BE2C (cell line): ENCODE results near the gene KCNG4.

Experiments
- DNase-seq: peaks from one replicate; pipeline ENCODE4 v3.0.0-alpha.2; 2020
- H3K27me3 ChIP-seq: fragments of 250-450 bp; sonication (Bioruptor Pico); 2 replicates; pipeline ENCODE4 v1.5.1; 2020; ENCODE audit warnings: mild to moderate bottlenecking
- H3K36me3 ChIP-seq: fragments of 250-450 bp; sonication (Bioruptor Pico); 2 replicates; pipeline ENCODE4 v1.5.1; 2020; ENCODE audit warnings: mild to moderate bottlenecking
- H3K4me1 ChIP-seq: fragments of 250-450 bp; sonication (Bioruptor Pico); 2 replicates; pipeline ENCODE4 v1.5.1; 2020
- H3K4me3 ChIP-seq: 2 replicates; pipeline ENCODE4 v1.5.1; 2011; ENCODE audit warnings: low read depth, low read length
- H3K9me3 ChIP-seq: fragments of 250-450 bp; sonication (Bioruptor Pico); 2 replicates; pipeline ENCODE4 v1.5.1; 2020
- CTCF ChIP-seq: IDR thresholded peaks from 2 replicates; pipeline ENCODE4 v1.5.1; 2012; ENCODE audit warnings: mild to moderate bottlenecking, low read depth, low read length

Gene KCNG4

GRCh38 chr16:84236671-84237070 lies 3.1 kb downstream of the KCNG4 start:
- DNase-seq, result no peak
- no peaks in the 10 kb centered on the region for H3K36me3 ChIP-seq
- no peaks in the 10 kb centered on the region for H3K9me3 ChIP-seq
- H3K27me3 ChIP-seq, result no peaks in the 10 kb centered on the region
- peaks cover 18% of the 10 kb centered on the region for H3K4me1 ChIP-seq
- no peak overlapping the region for H3K4me3 ChIP-seq
- no peak for TF ChIP-seq CTCF

- Histone ChIP-seq H3K9me3 (no peaks in the 10 kb centered on the region), H3K4me1 (peaks cover 11% of the 10 kb centered on the region; the same call in 1 of the 2 replicates), H3K4me3 (peak overlapping the region; percentile 33), H3K27me3 (no peaks in the 10 kb centered on the region), H3K36me3 (no peaks in the 10 kb centered on the region)
- peak; percentile 72 for DNase-seq
- TF ChIP-seq CTCF, result no peak
These were observed 5.2 kb downstream of the KCNG4 start for GRCh38 chr16:84234321-84235241.

GRCh38 chr16:84233748-84234147 lies 6.1 kb downstream of the KCNG4 start:
- no peaks in the 10 kb centered on the region for H3K36me3 ChIP-seq
- no peak overlapping the region for H3K4me3 ChIP-seq
- no peak for TF ChIP-seq CTCF
- no peaks in the 10 kb centered on the region for H3K9me3 ChIP-seq
- no peak for DNase-seq
- H3K4me1 ChIP-seq, result peaks cover 12% of the 10 kb centered on the region
- H3K27me3 ChIP-seq, result no peaks in the 10 kb centered on the region

GRCh38 chr16:84232969-84233368 lies 6.8 kb downstream of the KCNG4 start:
- Histone ChIP-seq H3K27me3 (no peaks in the 10 kb centered on the region), H3K36me3 (no peaks in the 10 kb centered on the region), H3K9me3 (no peaks in the 10 kb centered on the region), H3K4me3 (no peak overlapping the region), H3K4me1 (peaks cover 17% of the 10 kb centered on the region)
- DNase-seq, result no peak
- no peak for TF ChIP-seq CTCF

- H3K27me3 ChIP-seq, result no peaks in the 10 kb centered on the region
- H3K9me3 ChIP-seq, result no peaks in the 10 kb centered on the region
- peaks cover 21% of the 10 kb centered on the region for H3K4me1 ChIP-seq
- TF ChIP-seq CTCF, result no peak
- no peak overlapping the region for H3K4me3 ChIP-seq
- no peaks in the 10 kb centered on the region for H3K36me3 ChIP-seq
- no peak for DNase-seq
These were observed 7.8 kb downstream of the KCNG4 start for GRCh38 chr16:84232060-84232459.

- no peaks in the 10 kb centered on the region for H3K9me3 ChIP-seq
- no peaks in the 10 kb centered on the region for H3K36me3 ChIP-seq
- H3K27me3 ChIP-seq, result no peaks in the 10 kb centered on the region
- no peak for DNase-seq
- H3K4me1 ChIP-seq, result peaks cover 15% of the 10 kb centered on the region
- no peak for TF ChIP-seq CTCF
- no peak overlapping the region for H3K4me3 ChIP-seq
These were observed 10.3 kb downstream of the KCNG4 start for GRCh38 chr16:84229471-84229870.
